ENCODE data around the gene PDE4D. TPM values are rescaled to one million over a fixed set of nuclear protein-coding genes. Genes with fewer than 3 reads are reported as not detected.

PDE4D gene
- total RNA-seq, 2 experiments from 2014 or later, result 164 to 175 TPM

- no peak overlapping the region for H3K27ac Mint-ChIP-seq
- intact Hi-C loops (cut with DNase I, micrococcal nuclease), result loop anchor here in 1 of 2 experiments (1.0 kb wide), 1 partner anchor 39 kb away; no protein-coding TSS in a partner anchor
- H3K27me3 Mint-ChIP-seq, result peaks cover 8% of the 10 kb centered on the region
- POLR2A ChIA-PET, result no interaction called here
- Histone ChIP-seq H3K4me1 (ENCODE audit: insufficient read depth, low read length) (no peaks in the 10 kb centered on the region), H3K27me3 (ENCODE audit: control insufficient read depth in 1 of 2, insufficient read depth in 2 of 2, low read length in 2 of 2) (no peaks in the 10 kb centered on the region), H3K4me3 (ENCODE audit: low read length) (no peak overlapping the region), H3K36me3 (ENCODE audit: insufficient read depth, low read length) (no peaks in the 10 kb centered on the region), H3K27ac (ENCODE audit: low read depth in 1 of 2, low read length in 2 of 2) (no peak overlapping the region), H3K9me3 (ENCODE audit: control insufficient read depth in 1 of 2, insufficient read depth in 1 of 2, low read length in 2 of 2) (no peaks in the 10 kb centered on the region)
- peak in 3 of 14 experiments; percentile 4 to 12 (median 12) for DNase-seq
- ATAC-seq (ENCODE audit: poor library complexity), result no peak
- TF ChIP-seq, protein P1, sequence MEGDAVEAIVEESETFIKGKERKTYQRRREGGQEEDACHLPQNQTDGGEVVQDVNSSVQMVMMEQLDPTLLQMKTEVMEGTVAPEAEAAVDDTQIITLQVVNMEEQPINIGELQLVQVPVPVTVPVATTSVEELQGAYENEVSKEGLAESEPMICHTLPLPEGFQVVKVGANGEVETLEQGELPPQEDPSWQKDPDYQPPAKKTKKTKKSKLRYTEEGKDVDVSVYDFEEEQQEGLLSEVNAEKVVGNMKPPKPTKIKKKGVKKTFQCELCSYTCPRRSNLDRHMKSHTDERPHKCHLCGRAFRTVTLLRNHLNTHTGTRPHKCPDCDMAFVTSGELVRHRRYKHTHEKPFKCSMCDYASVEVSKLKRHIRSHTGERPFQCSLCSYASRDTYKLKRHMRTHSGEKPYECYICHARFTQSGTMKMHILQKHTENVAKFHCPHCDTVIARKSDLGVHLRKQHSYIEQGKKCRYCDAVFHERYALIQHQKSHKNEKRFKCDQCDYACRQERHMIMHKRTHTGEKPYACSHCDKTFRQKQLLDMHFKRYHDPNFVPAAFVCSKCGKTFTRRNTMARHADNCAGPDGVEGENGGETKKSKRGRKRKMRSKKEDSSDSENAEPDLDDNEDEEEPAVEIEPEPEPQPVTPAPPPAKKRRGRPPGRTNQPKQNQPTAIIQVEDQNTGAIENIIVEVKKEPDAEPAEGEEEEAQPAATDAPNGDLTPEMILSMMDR (IDR thresholded peaks at IDR 0.05), result no peak
- H3K9me3 Mint-ChIP-seq, result no peaks in the 10 kb centered on the region
- no peaks in the 10 kb centered on the region for H3K36me3 Mint-ChIP-seq (ENCODE audit: low read depth)
- H3K4me1 Mint-ChIP-seq (ENCODE audit: low read depth), result no peaks in the 10 kb centered on the region
- no peak overlapping the region for H3K4me3 Mint-ChIP-seq
- CTCF ChIA-PET, result no interaction called here
These were observed 132.7 kb downstream of the PDE4D start for GRCh38 chr5:59760785-59761348.

GRCh38 chr5:59759600-59760351 is 133.8 kb downstream of the PDE4D start:
- CTCF ChIA-PET, result no interaction called here
- POLR2A ChIA-PET, result no interaction called here
- DNase-seq (no peak), ATAC-seq (ENCODE audit: poor library complexity) (no peak)
- no peaks in the 10 kb centered on the region for H3K36me3 ChIP-seq (ENCODE audit: insufficient read depth, low read length)
- Mint-ChIP-seq H3K27ac (no peak overlapping the region), H3K27me3 (no peaks in the 10 kb centered on the region), H3K36me3 (ENCODE audit: low read depth) (no peaks in the 10 kb centered on the region), H3K9me3 (no peaks in the 10 kb centered on the region), H3K4me1 (ENCODE audit: low read depth) (no peaks in the 10 kb centered on the region), H3K4me3 (no peak overlapping the region)
- H3K9me3 ChIP-seq (ENCODE audit: control insufficient read depth in 1 of 2, insufficient read depth in 1 of 2, low read length in 2 of 2), result no peaks in the 10 kb centered on the region
- H3K27ac ChIP-seq (ENCODE audit: low read depth in 1 of 2, low read length in 2 of 2), result no peak overlapping the region
- H3K4me1 ChIP-seq (ENCODE audit: insufficient read depth, low read length), result no peaks in the 10 kb centered on the region
- H3K4me3 ChIP-seq (ENCODE audit: low read length), result no peak overlapping the region
- TF ChIP-seq, protein P1 (IDR thresholded peaks at IDR 0.05), result no peak
- intact Hi-C loops (cut with DNase I, micrococcal nuclease), result loop anchor here in 1 of 2 experiments (1.0 kb wide), 1 partner anchor 41 kb away; no protein-coding TSS in a partner anchor
- H3K27me3 ChIP-seq (ENCODE audit: control insufficient read depth in 1 of 2, insufficient read depth in 2 of 2, low read length in 2 of 2), result no peaks in the 10 kb centered on the region

DNA sequence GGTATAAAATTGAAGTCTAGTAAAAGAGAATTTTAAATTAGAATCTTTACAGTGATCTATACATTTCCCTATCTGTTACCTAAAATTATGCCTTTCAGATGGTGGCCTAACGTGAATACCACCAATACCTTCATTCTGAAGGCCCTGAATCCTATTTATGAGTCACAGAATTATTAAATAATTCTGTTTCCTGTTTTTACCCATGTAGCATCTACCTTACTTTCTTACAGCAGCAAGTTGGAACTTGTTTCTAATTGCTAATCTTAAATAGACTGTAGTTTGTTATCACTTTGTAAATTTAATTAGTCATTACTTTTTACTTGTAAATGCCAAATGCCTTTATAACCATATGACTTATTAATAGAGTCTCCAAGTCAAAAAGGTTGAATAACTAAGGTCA is 135.0 kb downstream of the PDE4D start:
- Mint-ChIP-seq H3K27me3 (no peaks in the 10 kb centered on the region), H3K9me3 (no peaks in the 10 kb centered on the region), H3K4me1 (ENCODE audit: low read depth) (no peaks in the 10 kb centered on the region), H3K36me3 (ENCODE audit: low read depth) (no peaks in the 10 kb centered on the region), H3K4me3 (no peak overlapping the region), H3K27ac (no peak overlapping the region)
- Histone ChIP-seq H3K4me3 (ENCODE audit: low read length) (no peak overlapping the region), H3K27ac (ENCODE audit: low read depth in 1 of 2, low read length in 2 of 2) (no peak overlapping the region), H3K36me3 (ENCODE audit: insufficient read depth, low read length) (no peaks in the 10 kb centered on the region), H3K4me1 (ENCODE audit: insufficient read depth, low read length) (no peaks in the 10 kb centered on the region), H3K9me3 (ENCODE audit: control insufficient read depth in 1 of 2, insufficient read depth in 1 of 2, low read length in 2 of 2) (no peaks in the 10 kb centered on the region), H3K27me3 (ENCODE audit: control insufficient read depth in 1 of 2, insufficient read depth in 2 of 2, low read length in 2 of 2) (no peaks in the 10 kb centered on the region)
- POLR2A ChIA-PET, result no interaction called here
- CTCF ChIA-PET, result no interaction called here
- DNase-seq (no peak), ATAC-seq (ENCODE audit: poor library complexity) (no peak)
- TF ChIP-seq, protein P1 (IDR thresholded peaks at IDR 0.05), result no peak
- intact Hi-C loops (cut with DNase I, micrococcal nuclease), result no loop called here
